ENCODE data around the gene ZCCHC3. TPM values are rescaled to one million over a fixed set of nuclear protein-coding genes. Genes with fewer than 3 reads are reported as not detected.

ZCCHC3 gene
- total RNA-seq, 1 donor from 2014 or later: 15.6 TPM

GRCh38 chr20:271069-271468 is 26.3 kb upstream of the ZCCHC3 start:
- H3K27ac ChIP-seq: no peak overlapping the region
- H3K4me3 ChIP-seq: no peak overlapping the region
- H3K4me1 ChIP-seq: no peaks in the 10 kb centered on the region
- TF ChIP-seq CTCF (IDR thresholded peaks at IDR 0.05): no peak
- intact Hi-C loops (cut with DNase I): no loop called here
- no peaks in the 10 kb centered on the region for H3K9me3 ChIP-seq
- H3K27me3 ChIP-seq: no peaks in the 10 kb centered on the region
- H3K36me3 ChIP-seq: peaks cover 0 to 6% of the 10 kb centered on the region in 2 donors
- DNase-seq (ENCODE audit: low spot score in 2 of 2): no peak

- no peaks in the 10 kb centered on the region for H3K9me3 ChIP-seq
- DNase-seq (ENCODE audit: low spot score in 2 of 2): no peak
- H3K27ac ChIP-seq: no peak overlapping the region
- no peak for TF ChIP-seq CTCF (IDR thresholded peaks at IDR 0.05)
- intact Hi-C loops (cut with DNase I): no loop called here
- H3K27me3 ChIP-seq: no peaks in the 10 kb centered on the region
- peaks cover 0 to 10% of the 10 kb centered on the region in 2 donors for H3K36me3 ChIP-seq
- no peak overlapping the region for H3K4me3 ChIP-seq
- no peaks in the 10 kb centered on the region for H3K4me1 ChIP-seq
Observed at GRCh38 chr20:271528-271927, 25.8 kb upstream of the ZCCHC3 start.

DNA sequence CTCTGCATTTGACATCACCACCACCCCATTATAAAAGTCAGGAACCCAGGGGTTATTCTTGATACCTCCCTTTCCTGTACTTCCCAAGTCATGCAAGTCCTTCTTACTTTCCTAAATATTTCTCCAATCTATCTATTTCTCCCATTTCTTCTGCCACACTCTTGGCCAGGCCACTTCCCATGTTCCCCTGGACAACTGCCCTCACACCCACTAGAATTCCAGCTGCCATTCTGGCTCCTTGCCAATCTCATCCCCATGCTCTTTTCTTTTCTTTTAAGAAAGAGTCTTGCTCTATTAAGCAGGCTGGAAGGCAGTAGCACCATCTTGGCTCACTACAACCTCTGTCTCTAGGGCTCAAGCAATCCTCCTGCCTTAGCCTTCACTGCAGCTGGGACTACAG is 24.7 kb upstream of the ZCCHC3 start:
- TF ChIP-seq CTCF (IDR thresholded peaks at IDR 0.05): no peak

GRCh38 chr20:273884-274283 is 23.5 kb upstream of the ZCCHC3 start:
- Histone ChIP-seq H3K4me1 (no peaks in the 10 kb centered on the region), H3K4me3 (no peak overlapping the region), H3K27ac (no peak overlapping the region), H3K9me3 (no peaks in the 10 kb centered on the region), H3K36me3 (peaks cover 17 to 26% of the 10 kb centered on the region in 2 donors), H3K27me3 (no peaks in the 10 kb centered on the region)
- intact Hi-C loops (cut with DNase I): no loop called here
- TF ChIP-seq CTCF (IDR thresholded peaks at IDR 0.05): no peak
- no peak for DNase-seq (ENCODE audit: low spot score in 2 of 2)

More for the DNA sequence above, 24.7 kb upstream of the ZCCHC3 start:
- Histone ChIP-seq H3K36me3 (peaks cover 11 to 17% of the 10 kb centered on the region in 2 donors), H3K27me3 (no peaks in the 10 kb centered on the region), H3K4me1 (no peaks in the 10 kb centered on the region), H3K4me3 (no peak overlapping the region), H3K27ac (no peak overlapping the region), H3K9me3 (no peaks in the 10 kb centered on the region)
- intact Hi-C loops (cut with DNase I): no loop called here
- DNase-seq (ENCODE audit: low spot score in 2 of 2): no peak

DNA sequence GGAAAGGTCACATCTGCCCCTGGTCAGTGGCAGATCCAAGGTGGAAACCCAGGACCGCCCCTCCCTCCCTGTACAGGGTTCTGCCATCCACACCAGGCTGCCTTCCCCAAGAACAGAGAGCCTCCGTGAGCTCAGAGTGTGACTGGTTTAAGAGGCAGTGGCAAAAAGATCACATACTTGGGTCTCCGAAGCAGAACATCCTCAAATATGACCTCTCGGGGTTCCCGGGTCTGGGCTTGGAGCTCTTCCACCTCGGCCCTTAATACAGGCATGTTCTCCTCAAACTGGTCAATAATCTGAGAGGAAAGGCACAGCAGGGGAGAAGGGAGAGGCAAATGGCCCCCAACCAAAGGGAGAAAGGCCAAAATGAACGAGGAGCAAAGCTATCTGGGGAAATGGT is 21.6 kb upstream of the ZCCHC3 start:
- DNase-seq (ENCODE audit: low spot score in 2 of 2): no peak
- no peaks in the 10 kb centered on the region for H3K4me1 ChIP-seq

More for the DNA sequence above, 21.6 kb upstream of the ZCCHC3 start:
- TF ChIP-seq CTCF (IDR thresholded peaks at IDR 0.05): no peak
- H3K4me3 ChIP-seq: no peak overlapping the region
- peaks cover 17 to 26% of the 10 kb centered on the region in 2 donors for H3K36me3 ChIP-seq
- H3K27me3 ChIP-seq: no peaks in the 10 kb centered on the region
- intact Hi-C loops (cut with DNase I): no loop called here
- no peaks in the 10 kb centered on the region for H3K9me3 ChIP-seq
- no peak overlapping the region for H3K27ac ChIP-seq
